GM19035 (cell line): ENCODE measurements around the gene THEMIS2.
"Not testable (repeated sequence)": the region's sequence is repeated elsewhere in the genome, so short reads cannot be mapped to it uniquely, and the experiment has no call there.

Source experiments
- ATAC-seq: cut with Tn5 transposase; IDR thresholded peaks from one replicate; pipeline ENCODE4 v1.9.1; 2021; ENCODE audit not compliant: unreplicated experiment

Gene THEMIS2

DNA sequence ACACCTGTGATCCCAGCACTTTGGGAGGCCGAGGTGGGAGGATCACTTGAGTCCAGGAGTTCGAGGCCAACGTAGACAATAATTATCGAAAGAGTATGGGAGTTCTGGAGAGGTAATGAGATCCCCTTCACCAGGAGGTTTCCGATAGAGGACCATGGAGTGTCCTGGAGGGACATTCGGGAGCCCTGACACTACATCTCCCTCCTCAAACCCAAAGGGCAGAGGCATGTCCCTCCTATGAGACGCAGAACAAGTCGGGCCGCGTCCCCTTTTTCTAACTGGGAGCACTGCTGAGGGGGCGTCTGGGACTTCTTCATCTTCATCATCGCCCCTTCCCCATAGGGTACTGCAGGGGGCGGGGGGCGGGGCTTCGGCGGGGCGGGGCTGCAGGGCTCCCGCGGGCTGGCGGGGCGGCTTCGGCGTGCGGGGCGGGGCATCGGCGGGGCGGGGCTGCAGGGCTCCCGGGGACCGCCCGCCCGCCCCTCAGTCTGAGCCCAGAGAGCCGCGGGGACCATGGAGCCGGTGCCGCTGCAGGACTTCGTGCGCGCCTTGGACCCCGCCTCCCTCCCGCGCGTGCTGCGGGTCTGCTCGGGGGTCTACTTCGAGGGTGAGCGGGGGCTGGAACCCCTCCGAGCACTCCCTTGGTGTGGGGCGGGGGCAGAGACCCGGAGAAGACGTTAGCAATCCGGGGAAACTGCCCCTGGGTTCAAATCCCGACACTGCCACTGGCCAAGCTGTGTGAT is at the start of gene THEMIS2:
Gene THEMIS2, plus strand, starts transcription at position 486 of the 743 bp plus-strand sequence. Its CDS starts 28 bp downstream, at position 514.
- peak; percentile 33 for ATAC-seq

DNA sequence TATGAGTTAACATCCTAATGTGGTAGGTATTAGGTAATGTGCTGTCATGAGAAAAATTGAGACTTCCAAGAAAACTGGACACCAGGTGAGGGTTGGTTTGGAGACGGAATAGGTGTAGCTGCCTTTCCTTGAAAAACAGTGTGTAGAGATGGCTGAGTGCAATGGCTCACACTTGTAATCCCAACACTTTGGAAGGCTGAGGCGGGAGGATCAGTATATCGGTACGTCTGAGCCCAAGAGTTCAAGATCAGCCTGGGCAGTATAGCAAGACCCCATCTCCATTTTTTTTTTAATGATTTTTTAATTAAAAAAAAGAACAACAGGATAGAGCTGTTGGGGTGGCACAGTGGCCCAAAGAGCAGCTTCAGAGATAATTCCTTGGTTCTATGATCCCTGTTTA is 48.6 kb upstream of the THEMIS2 start:
- no peak for ATAC-seq

DNA sequence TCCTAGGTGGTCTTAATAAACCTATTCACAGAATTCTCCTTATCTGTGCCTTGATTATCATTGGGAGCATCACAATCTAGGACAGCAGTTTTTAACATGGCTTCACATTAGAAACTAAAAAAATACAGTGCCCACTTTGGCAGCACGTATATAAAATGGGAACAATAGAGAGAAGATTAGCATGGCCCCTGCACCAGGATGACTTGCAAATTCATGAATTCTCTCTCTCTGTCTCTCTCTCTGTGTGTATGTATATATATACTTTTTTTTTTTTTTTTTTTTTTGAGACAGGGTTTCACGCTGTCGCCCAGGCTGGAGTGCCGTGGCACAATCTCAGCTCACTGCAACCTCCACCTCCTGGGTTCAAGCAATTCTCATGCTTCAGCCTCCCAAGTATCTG is 47.9 kb upstream of the THEMIS2 start:
- ATAC-seq = no peak

DNA sequence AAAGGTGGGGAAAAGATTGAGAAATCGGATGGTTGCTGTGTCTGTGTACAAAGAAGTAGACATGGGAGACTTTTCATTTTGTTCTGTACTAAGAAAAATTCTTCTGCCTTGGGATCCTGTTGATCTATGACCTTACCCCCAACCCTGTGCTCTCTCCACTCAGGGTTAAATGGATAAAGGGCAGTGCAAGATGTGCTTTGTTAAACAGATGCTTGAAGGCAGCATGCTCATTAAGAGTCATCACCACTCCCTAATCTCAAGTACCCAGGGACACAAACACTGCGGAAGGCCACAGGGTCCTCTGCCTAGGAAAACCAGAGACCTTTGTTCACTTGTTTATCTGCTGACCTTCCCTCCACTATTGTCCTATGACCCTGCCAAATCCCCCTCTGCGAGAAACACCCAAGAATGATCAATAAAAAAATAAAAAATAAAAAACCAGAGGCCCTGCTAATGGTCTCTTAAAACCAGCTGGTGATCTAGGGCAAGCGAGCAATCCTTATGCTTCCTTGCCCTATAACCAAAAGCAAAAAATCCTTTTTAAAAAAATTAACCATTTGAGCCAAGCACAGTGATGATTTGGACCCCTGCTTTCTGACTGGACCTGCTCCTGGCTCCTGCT is 42.9 kb upstream of the THEMIS2 start:
- not testable (repeated sequence) for ATAC-seq

DNA sequence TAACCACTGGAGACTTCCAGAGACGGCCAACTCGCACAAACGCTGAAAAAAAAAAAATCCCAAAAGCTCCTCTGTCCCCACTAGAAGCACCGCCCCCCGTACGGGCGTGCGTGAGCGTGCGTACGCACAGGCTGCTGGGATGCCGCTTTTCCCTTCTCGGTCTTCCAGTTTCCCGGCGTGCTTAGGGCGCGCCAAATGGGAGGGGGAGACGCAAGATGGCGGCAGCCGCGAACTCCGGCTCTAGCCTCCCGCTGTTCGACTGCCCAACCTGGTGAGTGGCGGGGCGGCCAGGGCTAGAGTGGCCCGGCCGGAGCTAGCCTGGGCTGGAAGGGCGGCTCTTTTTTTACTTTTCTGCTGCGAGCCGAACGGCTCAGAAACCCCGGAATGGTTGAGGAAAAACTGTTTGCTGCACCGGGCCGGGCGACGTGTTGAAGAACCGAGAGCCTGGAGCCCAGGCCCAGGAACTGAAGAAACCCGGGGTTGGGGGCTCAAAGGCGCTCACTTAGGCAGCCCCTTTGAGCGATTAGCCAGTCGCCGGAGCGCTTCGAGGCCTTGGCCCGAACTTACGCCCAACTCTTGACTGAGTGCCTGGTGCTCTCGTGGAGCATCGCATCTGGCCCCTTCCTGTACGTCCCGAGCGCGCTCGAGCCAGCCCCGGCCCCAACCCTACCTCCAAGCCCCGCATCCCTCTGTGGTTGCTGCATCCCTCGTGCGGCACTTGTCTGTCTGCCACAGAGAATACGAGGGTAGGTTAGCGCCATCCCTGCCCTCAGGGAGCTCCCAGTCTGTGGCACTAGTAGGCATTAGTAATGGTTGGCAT is 41.5 kb upstream of the THEMIS2 start, which contains the start of gene PPP1R8:
Gene PPP1R8, plus strand, starts transcription at position 162 of the 820 bp plus-strand sequence. Its CDS starts 54 bp downstream, at position 216.
- peak; percentile 96 for ATAC-seq

DNA sequence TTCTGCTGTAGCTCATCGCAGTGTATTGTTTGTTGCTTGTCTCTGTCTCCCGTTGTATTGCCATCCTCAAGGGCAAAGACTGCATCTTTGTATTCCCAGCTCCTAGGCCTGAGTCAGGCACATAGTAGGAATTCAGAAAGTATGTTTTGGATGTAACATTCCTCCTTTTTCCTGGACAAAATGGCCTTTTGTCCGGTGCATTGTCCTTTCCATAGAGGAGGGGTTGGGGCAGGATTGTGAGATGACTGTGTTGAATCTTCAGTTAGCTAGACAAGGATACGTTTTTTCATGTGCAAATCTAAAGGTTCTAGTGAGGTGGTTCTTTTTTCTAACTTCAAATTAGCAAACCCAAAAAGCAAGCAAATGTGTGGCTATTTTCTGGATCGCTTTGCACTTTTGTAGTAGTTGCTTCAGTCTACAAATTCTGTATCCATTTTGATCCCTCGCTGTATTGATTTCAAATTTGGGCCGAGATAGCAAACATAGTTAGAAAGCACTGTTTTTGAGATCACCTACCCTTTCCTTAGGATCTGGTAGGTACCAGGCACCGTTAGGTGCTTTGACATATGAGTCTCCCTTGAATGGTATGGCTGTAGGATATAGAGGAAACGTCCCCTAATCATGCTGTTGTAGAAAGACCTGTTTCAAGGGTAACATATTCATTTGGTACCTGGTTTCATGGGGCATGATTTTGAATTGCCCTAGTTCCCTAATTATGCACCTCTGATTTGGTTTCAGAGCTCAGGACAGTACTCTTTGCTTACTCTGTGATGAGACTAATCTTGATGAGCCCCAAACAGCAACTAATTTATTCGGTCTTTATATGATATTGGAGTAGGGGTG is 40.6 kb upstream of the THEMIS2 start:
- no peak for ATAC-seq

DNA sequence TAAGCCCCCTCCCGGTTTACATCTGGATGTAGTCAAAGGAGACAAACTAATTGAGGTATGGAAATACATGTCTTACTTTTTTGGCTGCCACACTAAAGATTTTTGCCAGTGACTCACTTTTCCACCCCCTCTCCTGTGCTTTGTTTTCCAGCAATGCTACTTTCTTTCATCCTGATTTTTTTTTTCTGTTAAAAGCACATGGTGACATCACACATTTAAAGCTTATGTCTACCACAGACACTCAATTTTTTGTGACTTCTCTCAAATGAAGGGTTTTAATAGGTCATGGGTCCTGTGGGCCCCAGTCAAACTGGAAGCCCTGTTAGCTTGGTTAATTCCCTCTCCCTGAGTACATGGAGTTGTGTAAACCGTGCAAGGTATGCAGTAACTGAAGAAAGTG is 39.6 kb upstream of the THEMIS2 start:
- ATAC-seq = no peak

DNA sequence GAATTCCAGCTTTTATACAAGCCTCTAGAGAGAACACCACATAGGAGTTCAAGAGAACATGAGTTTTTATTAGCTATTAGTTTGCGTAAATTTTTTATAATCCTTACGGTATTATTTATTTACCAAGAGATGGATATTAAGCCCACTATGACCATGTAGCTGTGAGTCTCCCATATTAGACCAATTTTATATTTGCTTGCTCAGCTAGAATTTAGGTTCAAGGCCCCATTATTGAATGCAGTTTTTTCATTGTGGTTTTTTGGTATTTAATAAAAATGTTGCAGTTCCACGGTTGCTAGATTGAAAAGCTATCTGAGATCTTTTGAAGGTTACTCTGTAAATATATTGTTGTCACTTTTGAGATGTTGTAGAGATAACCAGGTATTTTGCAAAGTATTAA is 38.9 kb upstream of the THEMIS2 start:
- no peak for ATAC-seq

DNA sequence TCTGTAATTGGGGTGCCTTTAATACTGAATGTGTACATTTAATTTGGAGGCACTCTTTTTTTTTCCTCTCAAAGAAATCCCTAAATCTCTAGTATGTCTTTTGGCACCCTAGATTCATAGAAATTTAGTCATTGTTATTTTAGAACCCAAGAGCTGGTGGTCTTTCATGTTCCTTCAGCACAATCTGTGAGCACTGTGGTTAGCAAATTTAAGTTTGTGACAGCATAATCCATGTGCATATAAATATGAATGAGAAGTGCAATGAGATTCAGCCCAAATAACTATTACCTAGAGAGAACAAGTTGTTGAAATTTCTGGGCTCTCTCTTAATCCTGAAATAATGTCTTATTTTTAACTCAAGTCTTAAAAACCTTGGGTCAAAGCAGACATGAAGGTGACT is 37.3 kb upstream of the THEMIS2 start:
- ATAC-seq = no peak

DNA sequence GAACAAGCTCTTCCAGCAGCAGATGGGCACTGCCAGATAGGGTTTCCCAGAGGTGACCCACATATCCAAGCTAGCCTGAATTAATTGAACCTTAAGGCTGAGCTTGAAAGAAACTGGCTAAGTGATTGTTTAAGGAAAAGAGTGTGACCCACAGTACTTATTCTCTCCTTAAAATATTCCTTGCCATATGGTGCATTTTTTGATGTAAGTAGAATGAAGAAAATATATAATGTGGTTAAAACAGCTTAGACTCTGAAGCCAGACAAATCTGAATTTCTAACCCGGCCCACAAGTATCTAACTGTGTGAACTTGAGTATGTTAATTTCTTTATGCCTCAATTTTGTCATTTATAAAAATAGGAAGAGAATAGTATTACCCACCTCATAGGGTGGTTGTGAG is 36.8 kb upstream of the THEMIS2 start:
- no peak for ATAC-seq

DNA sequence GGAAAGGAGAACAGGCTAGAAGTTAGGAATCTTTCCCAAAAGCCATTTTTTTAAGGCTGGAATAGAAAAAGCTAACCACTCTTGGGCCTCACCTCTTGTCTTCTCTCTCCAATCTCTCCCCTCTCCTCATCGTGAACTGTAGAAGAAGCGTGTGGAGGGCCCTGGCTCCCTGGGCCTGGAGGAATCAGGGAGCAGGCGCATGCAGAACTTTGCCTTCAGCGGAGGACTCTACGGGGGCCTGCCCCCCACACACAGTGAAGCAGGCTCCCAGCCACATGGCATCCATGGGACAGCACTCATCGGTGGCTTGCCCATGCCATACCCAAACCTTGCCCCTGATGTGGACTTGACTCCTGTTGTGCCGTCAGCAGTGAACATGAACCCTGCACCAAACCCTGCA is 22.4 kb upstream of the THEMIS2 start:
- no peak for ATAC-seq

DNA sequence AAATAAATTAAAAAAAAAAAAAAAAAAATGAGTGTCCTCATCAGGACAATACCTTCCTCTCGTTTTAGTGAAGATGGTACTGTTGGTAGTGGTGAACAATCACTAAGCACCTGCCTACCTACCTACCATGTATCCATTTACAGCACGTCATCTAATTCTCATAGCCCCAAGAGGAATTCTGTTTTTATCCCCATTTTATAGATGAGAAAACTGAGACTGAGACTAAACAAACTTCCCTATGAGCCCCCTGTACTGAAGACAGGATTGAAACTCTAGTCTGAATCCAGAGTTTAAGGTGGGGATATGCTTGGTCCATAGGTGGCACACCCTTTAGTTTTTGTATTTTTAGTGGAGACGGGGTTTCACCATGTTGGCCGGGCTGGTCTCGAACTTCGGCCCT is 17.3 kb upstream of the THEMIS2 start:
- ATAC-seq = no peak

DNA sequence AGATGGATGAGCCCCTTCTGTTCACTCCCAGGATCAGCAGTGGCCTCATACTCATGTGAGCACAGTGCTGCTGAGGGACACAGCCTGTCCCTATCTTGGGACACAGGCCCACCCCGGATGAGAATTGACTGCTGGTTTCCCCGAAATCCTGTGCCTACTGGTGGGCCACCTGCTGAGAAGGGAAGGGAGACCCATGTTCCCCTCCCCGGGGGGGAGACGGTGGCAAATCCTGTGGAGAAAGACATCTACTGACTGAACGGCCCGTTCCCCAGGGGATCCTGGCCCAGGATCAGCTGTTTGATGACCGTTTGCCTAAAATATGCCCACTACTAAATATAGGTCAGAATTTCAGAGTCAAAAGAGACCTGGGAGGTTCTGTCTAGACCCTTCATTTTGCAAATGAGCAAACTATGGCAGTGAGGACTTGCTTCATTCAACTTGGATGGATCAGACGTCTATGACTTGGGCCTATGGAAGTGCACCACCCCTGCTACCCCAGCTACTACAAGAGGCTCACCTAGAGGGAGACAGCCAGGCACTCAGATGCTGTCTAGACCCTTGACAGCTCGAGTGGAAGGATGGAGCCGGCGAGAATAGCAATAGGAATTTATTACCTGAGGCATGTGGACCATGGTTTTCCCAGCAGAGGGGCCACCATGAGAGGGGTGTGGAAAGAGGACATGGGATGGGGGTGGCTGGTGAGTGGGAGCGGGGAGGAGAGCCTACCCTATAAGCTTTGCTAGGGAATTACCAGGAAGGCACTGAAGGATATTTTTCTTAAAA is 15.6 kb upstream of the THEMIS2 start:
- ATAC-seq = no peak

DNA sequence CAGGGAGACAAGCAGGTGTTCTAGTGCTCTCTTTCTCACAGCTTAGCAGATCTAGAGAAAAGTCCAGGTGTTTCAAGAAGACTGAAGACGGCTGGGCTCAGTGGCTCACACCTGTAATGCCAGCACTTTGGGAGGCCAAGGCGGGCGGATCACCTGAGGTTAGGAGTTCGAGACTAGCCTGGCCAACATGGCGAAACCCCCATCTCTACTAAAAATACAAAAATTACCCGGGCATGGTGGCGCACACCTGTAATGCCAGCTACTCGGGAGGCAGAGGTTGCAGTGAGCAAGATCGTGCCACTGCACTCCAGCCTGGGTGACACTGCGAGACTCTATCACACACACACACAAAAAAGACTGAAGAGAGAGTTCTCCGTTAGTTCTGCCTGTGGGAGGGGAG is 14.8 kb upstream of the THEMIS2 start:
- not testable (repeated sequence) for ATAC-seq

DNA sequence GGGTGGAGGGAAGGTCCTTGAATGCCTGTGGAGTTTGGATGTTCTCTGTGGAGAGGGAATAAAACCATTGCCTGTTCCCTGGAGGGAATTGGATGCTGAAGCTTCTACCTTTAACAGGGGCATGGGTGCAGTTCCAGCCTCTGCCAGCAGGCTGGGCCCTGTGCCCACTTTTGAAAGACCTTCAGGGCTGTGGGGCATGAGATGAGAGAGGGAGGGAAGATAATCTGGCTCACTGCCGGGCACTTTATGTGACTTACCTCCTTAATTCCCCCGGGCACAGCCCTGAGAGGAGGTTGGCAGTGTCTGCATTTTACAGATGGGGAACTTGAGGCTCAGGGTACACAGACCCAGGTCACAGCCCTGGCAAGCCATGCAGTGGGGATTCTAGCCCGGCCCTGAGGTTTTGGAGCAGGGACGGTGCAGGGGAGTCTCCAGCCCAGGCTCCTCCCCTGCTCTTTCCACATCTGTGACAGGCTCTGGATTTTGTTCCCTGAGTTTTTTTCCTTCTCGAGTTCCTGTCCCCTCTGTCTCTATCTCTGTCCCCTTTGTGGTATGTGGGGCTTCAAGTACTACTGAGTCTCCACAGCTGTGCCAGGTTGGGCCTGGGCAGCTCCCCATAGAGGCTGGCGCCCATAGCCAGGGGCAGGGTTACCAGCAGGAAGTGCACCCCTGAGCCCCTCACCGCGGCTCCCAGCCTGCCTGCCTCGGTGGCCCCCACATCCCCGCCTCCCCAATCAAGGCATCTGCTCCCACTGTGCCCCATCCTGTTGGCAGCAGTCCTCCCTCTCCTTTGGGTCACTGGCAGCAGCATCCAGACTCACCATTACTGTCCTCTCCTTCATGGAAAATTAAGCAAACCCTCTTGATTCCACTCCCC is 14.0 kb upstream of the THEMIS2 start:
- ATAC-seq = no peak

DNA sequence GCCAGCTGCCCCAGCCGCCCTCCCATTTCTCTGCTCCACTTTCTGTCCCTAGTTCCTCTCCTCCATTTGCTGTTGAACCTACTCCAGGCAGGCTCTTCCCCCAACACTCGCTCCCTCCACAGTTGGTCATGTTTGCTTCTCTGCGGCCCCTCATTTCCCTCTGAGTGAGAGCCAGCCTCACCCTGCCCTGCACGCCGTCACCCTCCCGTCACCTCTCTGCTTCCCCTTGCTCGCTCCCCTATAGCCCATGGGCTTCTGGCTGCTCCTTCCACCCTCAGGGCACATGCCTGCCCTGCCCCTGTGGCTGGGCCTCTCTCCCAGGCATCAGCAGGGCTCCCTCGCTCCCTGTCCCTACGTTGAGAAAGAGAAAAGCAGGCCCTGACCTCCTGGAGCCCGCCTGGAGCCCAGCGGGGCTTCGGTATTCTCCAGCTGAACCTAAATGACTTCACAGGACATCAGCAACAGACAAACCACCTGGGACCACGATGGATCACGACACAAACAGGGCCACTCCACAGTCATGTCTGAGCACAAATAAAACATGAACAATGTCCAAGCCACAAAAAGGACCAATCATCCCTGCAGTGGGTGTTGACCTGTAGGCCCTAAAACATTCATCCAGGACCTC is 13.3 kb upstream of the THEMIS2 start:
- no peak for ATAC-seq

DNA sequence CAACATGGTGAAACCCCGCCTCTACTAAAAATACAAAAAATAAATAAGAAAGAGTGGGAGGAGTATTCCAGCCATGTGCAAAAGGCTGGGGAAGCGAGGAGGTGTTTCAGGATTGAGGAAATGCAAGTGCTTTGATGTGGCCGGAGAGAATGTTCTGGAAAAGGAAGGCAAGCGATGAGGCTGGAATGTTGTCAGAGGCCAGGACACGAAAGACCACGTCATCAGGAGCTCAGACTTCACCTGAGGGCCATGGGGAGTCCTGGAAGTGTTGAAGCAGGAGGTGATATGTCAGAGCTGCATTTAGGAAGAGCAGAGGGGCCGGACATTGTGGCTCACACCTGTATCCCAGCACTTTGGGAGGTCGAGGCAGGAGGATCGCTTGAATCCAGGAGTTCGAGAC is 10.9 kb upstream of the THEMIS2 start:
- no peak for ATAC-seq

DNA sequence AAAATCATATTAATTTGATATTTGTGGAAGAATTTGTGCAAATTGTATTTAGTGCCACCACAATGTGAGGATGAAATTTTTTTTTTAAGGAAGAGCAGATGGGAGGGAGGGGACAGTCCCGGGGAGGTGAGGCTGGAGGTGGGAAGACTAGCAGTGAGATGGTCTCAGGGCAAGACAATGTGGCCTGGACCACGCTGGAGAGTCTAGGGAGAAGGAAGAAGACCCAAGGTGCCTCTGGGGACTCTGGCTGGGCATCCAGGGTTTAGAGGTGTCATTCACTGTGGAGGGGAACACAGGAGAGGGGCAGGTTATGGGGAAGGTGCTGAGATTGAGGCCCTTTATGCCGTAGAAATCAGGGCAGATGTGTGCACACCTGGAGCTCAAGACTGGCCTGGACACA is 10.3 kb upstream of the THEMIS2 start:
- no peak for ATAC-seq
